NCI-H82 treated with DMSO at 0.1 percent for 48 hours (cell line): Measurements from ENCODE around the gene AHNAK.
"Not testable (repeated sequence)": the region's sequence is repeated elsewhere in the genome, so short reads cannot be mapped to it uniquely, and the experiment has no call there.

Experiments used
- DNase-seq: peaks from one replicate; lab custom pipeline; 2025; ENCODE audit not compliant: unreplicated experiment; lab: John Stamatoyannopoulos, UW

The AHNAK gene

DNA sequence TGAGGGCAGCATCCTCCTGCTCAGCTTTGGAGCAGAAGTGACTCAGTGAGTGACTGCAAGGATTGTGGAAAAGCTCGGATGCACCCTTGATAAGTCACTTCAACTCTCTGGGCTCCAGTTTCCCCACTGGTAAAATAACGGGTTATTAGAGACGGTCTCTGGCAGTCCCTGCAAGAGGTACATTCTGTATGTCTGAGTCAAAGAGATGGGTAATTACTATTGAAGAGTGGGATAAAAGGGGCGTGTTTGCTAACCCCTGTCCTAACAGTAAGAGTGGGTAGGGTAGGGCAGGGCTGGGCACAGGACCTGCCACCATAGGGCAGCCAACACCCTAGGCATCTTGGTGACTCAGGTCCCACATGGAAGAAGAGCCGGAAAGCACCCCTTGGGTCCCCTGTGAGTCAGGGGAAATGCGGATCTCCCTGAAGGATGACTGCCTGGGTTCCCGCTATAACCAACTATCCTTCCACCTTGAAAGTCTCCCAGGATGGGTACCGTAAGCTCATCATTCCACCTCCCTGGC is 7.3 kb upstream of the AHNAK start:
- no peak for DNase-seq

DNA sequence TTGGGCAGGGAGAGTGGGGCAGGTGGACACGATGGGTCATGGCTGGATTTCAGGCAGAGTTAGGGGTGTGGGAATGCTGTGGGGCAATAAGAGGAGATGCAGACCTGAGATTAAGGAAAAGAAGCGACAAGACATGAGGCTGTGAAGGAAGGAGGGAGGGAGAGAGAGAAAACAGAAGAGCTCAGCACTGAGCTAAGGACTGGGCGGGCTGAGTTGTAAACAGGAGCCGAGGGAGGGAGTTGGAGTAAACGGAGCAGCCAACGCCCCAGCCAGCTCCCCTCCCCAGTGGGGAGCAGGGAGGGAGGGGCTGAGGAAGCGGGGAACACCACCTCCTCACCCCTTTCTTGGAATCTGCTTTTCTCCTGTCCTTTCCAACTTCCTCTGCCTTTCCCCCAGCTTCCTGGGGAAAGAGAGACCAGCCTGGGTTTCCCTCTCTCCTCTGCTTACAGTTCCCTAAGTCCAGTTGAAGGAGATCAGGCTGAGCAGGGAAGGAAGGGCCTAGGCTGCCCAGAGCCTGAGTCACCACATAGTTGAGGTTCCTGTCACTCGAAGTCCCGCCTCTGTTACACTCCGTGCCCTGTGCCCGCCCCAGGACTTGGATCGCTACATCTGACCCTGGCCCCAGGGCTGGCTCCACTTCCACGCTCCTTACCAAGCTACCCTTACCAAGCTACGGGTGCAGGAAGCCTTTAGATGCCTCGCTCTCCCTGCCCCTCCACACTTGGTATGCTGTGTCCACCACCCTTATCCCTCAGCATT is 6.7 kb upstream of the AHNAK start:
- peak; percentile 63 for DNase-seq

DNA sequence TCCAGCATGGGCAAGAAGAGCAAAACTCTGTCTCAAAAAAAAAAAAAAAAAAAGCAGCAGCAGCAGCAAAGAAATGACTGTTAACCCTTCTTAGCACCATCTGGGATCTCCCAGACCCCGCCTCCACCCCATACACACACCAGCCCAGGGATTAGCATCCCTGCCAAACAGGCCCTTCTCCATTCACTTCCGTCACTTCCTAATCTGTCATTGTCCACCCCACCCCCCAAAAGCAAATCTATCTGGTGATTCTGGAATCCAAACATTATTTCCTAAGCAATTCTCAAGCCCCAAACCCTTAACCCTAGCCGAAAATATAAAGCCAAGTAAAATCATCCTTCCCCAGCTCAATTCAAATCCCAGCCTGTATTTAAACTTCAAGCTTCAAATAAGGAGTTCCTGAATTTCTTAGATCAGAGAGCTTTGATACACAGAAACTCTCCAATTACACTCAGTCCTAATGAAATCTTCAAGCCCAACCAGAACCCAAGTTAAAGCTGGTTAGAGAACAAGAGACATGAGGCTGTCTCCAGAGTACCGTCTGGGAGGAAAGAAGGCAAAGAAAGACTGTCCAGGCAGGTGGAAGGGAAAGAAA is 6.0 kb upstream of the AHNAK start:
- DNase-seq = peak; percentile 80

DNA sequence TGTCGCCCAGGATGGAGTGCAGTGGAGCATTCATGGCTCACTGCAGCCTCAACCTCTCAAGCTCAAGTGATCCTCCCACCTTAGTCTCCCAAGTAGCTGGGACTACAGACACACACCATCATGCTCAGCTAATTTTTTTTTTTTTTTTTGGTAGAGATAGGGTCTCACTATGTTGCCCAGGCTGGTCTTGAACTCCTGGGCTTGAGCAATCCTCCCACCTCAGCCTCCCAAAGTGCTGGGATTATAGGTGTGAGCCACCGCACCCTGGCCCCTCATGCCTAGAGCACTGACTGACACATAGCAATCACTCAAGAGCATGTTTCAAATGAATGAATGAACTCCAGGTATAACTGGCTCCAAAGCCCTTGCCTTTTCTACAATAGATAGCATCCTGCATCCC is 3.9 kb upstream of the AHNAK start:
- DNase-seq = not testable (repeated sequence)

DNA sequence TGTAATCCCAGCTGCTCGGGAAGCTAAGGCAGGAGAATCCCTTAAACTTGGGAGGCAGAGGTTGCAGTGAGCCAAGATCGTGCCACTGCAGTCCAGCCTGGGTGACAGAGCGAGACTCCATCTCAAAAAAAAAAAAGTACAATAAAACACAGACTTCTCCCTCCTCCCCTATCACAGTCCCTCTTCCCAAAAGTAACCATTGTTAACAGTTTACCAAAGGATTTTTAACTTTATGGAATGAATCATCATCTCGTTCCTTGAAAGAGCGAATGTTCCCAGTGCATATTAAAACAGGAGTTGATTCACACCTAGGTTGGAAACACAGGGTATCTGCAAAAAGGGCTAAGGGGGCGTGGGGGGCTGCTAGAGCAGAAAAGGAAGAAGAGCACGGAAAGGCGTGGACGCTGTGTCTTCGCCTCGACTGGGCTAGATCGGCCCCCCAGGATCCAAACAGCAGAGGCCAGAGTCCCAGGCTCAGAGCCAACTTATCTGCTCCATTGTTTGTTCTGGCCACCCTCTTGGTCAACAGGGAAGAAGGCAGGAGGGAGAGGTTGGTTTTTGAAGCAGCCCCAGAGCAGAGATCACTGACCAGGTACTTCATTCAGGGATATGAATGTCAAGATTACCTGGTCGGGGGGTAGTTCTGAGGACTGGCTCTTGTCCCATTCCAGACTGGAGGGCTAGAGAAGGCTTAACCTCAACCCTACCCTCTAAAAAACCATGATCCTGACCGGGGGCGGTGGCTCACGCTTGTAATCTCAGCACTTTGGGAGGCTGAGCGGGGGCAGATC is 2.1 kb upstream of the AHNAK start:
- no peak for DNase-seq

DNA sequence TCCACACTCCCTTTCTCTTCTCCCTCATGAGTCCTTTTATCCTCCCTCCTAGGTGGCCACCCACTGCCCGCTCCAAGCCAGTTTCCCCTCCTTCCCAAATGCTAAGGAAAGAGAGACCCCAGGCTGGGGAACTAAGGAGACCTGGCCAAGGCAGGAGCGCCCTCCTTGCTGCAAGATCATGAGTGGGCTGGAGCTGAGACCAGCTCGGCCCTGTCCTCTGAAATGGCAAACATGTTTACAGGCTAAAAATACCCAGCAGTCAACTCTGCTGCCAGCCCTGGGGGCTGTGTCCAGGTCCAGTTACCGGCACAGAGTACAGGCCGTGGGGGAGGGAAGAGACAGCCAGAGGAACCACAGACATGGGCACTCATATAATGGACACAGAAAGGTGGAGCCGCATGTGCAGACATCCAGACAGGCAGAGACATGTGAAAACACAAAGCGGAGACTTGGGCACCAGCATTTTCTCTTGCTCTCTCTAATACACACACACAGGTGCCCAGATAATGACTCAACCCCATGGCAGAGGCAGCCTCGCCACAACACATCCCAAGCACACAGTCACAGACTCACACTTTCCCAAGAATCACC is 1.2 kb upstream of the AHNAK start:
- DNase-seq = no peak

DNA sequence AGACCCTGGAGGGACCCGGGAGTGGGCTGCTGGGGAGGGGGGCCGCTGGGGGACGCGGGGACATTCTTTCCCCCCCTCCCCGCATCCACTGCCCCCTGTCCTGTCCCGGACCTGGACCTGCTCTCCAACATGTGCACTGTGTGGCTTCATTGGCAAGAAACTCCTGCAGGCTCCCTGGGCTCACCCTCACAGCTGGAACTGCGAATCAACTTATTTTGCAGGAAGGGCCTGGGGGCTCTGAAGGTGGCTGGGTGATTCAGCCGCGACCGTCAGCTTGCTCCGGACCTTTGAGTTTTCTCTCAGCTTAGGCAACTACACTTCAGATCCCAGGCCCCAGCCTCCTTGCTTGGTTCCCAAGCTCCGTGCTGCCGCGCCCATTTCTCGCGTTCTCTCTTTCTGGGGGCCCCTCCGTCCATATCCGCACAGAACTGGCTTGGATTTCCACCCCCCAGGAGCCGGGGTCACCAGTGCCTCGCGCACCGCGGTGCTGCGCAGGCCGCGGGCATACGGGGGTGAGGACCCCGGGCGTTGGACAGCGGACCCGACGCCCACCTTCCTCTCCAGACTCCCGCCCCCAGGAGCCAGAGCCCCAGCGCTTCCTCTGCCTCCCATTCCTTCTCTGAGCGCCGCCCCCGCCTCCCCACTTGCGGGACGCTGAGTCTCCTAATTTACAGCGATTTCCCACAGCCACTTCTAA is 471 bp upstream of the AHNAK start:
- no peak for DNase-seq

DNA sequence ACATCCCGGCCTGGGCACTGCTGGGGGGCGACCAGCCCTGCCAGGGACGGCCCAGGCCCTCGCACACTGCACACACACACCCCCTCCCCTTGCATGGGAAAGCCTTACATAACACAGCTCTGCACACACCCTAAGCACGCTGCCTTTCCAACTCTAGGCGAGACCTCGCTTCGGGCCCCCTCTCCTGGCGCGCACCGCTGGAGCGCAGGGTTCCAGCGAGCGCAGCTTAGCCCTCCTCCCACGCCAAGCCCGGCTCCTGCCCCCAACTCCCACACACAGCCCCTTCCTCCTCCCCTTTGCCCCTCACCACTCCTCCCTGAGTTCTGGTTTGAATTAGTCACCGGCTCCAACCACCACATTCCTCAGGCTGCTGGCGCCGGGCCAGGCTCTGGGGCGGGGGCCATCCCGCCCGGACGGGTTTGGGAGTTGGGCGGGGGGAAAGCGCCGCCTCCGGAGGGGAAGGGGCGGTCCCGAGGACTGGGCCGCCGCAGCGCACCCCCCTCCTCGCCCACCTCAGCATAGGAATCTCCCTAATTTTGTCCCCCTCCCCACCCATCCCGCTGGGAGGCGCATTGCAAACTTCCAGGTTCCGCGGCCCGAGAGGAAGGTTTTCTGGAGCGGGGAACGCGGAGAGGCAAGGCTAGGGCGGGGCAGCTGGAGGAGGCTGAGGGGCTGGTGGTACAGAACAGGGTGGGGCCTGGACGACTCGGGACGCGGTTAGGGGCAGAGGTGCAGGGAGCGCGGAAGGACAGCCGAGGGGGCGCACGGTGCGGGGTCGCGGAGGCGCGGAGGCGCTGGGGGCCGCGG is 966 bp downstream of the AHNAK start:
- DNase-seq = no peak

DNA sequence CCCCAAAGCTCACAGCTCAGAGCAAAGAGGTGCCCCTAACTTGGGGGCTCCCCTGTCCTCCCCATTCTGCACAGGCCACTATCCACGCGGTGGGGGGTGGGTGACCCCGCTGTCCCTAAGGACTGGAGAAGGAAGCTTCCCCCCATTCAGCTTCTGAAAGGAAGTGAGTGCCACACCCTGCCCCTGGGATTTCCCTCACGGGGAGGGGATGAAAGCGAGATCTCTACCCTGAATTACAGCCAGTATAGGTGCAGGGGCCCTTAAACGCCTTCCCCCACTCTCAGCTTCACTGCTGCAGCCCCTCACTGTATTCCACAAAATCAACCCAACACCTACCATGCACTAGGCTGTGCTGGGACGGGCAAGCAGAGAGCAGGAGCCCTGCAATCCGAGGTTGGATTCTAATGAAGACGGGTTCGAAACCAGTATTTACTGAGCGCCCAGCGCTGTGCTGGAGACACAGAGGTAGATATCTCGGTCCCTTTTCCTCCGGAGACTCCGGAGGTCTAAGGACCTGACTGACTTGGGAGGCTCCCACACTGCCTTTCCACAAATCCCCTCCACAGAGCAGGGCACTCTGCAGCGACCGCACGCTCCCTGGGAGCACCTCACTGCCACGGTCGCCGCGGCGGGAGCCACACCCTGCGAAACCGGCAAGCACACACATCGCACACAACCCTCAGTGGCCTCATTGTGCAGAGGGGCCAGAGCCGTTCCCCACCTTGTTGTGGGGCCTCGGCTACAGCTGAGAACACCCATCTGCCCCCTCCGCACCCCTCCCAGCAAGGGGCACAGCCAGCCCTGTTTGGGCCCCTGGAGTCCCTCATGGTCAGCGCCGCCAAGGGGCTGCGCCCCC is 1.8 kb downstream of the AHNAK start:
- no peak for DNase-seq

DNA sequence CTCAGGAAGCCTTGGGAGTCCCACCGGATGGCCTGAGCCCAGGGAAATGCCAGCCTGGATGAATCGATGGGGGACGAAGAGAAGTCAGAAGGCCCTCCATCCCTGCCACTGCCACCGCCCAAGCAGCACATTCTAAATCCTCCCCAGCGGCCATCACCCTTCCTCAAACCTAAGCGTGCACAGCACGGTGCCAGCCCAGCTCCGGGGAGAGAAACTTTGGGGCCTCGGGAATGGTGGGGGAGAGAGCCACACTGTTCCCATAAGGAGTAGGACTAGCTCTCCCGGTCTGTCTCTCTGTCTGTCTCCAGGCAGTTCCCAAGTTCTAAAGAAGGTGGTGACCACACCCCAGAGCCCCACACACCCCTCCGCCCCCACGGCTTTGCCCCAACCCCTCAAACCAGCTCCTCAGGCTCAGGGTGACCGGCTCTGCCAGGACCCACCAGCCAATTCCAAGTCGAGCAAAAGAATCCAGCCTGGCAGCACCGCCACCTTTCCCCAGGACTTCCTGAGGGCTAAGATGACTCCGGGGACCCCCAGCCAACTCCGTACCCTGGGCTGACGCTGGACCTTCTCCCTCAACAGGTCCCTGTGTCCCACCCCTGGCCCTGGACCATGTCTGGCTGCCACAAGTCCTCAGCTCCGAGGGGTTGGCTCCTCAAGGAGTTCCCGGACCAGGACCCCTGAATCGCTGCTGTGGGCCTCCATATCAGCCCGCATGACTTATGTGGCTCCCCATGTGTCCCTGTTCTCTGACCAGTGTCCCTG is 2.7 kb downstream of the AHNAK start:
- DNase-seq = no peak

DNA sequence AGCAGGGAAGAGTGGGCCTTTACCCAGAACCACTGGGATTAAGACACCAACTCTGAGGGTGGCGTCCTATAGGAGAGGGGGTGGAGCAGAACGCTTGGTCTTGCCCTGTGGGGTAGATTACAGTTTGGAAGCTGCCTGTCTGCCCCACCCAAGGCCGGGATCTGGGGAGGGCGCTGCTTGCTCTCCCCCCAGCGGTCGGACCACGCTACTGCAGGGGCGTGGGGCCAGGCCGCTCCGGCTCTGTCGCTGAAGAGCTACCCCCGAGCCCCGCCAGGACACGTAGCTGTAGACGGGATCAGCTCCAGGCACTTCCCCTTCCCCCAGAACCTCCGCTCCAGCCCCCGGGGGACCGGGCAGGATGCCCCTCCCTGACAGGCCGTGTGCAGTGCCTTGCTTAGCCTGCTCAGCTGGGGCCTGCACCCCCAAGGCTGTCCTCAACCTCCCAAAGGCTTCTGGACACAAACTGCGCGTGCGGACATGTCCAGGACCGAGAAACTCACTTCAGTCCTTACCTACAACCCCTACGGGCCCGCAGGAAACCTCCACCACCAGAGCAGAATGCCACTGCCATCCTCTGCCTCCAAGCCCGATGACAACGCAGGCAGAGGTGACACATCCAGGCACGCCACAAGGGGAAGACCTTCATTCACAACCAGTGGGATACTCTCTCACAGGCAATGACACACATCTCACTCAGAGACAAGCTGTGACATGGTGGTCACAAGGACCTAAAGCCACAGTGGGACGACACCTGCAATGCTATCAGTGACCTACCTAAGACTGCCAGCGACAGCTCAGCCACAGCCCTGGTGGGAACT is 3.6 kb downstream of the AHNAK start:
- no peak for DNase-seq

DNA sequence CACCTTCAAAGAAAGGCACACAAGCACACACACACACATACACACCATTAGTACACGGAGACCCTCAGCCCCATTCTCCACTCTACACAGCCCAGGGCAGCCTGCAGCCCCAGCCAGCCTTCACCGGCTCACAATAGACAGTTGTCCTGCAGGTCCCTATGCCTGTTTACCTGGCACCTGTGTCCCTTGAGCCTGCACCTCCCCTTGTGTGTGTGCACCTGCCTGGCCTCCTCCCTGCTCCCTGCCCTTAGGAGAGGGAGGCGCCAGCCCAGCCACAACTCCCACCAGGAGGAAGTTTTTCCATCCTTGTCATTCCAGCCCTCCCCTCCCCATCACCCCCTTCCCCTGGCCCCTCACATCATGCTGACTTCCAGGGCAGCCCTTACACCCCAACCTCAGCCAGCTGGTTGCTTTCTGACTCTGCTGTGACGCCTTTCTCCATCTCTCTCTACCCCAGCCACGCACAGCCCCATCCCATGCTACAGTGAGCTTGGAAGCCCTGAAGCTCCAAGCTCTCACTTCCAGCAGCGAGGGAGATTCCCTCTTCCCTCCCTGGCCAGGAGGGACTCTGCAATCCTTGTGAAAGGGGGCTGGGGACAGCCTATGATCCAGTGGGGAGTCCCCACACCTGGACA is 4.4 kb downstream of the AHNAK start:
- DNase-seq = no peak

DNA sequence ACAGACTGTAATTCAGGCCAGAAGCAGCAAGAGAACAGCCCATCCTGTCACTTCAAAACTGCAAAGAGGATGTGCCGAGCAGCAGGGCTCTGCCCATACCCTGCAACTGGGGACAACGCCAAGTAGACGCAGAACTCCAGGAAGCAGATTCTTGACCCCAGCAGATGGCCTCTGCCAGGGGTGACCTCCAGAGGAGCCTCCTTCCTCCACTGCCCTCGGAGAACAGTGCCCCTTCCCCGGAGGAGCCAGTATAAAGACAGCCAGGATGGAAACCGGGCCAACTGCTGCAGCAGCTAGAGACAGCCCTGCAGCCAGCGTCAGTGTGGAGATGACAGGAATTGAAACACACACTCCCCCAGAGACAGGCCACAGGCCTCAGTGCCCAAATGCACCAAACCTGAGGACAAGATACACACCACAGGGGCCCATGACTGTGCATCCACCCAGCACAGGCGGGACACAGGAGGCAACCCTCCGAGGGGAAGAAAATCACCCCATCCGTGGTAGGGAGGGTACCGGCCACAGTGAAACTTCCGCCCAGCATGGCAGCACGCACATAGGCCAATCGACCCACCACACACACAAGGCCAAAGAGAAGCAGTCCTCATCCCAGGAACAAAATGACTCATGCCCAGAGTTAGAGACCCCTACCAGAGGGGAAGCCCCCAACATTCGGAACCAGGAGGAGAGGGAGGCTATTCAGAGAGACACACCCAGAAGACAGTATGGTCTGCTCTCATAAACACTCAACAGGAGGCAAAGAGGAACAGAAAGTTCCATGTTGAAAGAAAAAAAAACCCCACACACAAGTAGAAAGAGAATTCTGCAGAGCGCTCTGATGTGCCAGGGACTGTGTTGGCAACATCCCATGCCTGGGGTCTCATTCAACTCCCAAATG is 5.6 kb downstream of the AHNAK start:
- DNase-seq = no peak

DNA sequence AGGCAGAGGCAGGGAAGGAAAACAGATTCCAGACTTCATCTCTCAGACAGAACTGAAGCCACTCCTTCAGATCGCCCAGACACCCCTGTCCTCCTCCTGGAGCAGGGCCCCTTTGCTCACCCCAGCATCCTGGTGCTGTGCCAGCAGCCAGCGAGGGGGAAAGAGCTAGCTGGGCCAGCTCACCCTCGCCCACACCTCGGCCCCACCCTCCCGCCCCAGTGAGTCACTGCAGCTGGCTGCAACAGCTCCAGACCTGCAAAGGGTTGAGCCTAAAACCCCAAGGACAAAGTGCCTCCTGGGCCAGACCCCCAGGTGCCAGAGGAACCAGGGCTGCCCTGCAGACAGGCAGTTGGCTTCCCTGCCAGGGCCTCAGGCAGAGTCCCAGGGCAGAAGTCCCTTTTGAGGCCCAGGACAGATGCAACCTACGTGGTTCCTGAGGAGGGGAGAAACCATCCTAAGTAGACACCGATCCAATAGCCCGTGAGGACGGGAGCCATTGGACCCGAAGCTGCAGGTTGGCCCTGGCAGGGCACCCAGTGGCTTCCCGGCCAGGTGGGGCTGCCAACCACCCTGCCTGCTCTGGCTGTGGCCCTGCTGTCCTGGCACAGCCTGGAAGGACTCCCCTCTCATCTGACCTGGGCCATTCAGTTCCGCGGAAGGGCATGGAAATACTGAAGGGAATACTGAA is 7.2 kb downstream of the AHNAK start:
- DNase-seq = no peak

DNA sequence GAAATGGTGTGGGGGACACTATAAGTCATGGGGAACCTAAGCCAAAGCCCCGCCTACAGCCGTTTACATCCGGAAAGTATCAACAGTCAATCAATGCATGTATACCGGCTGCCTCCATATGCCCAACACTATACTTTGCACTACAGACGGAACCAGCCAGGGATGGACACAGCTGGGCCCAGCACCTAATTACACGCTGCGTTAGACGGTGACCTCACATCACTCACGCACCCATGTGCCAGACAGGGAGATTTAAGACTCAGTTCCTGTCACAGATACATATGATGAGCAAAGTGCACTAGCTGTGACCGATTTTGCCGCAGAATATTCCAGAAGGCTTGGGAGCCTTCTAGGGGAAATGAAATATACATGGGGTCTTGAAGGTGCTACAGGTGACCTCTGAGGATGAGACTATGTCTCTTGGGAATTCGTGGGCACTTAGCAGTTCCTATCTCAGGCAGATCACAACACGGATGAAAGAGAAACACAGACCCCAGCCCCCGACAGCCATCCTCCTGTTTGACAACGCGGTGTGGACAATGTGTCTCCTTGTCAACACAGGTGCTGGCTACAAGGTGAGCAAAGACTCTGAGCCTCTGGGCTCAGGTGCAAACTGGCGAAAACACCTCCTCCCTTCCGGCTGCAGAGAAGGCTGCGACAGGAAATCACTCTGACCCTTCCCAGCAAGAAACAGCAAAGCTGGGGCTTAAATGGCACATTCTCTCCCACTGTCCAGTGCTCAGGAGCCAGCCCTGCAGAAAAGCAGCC is 8.0 kb downstream of the AHNAK start:
- no peak for DNase-seq
